Testis (tissue), 2 donors: ENCODE results near the gene SLC22A1.

Experiments used
- CTCF ChIP-seq, 3 experiments: fragments of 450-650 bp in 2 of 3; fragments of 200-600 bp in 1 of 3; sonication (generic) in 1 of 3; IDR thresholded peaks; one replicate each; pipeline ENCODE4 v1.5.1; 2016 to 2019; ENCODE audit warnings: antibody characterized with exemption in 3 of 3, mild to moderate bottlenecking in 2 of 3, moderate library complexity in 1 of 3
- POLR2A ChIP-seq: fragments of 450-650 bp; IDR thresholded peaks from one replicate; pipeline ENCODE4 v1.6.1; 2017; ENCODE audit warnings: antibody characterized with exemption, mild to moderate bottlenecking, moderate library complexity

GRCh38 chr6:160121558-160121957 lies at the start of gene SLC22A1:
- no peak for TF ChIP-seq POLR2A
- TF ChIP-seq CTCF (IDR thresholded peaks at IDR 0.05) = no peak
